Urinary bladder (tissue), 4 donors: ENCODE measurements around the gene TBX20. TPM values are rescaled to one million over a fixed set of nuclear protein-coding genes. Genes with fewer than 3 reads are reported as not detected.
"Not testable (repeated sequence)": the region's sequence is repeated elsewhere in the genome, so short reads cannot be mapped to it uniquely, and the experiment has no call there.

Source experiments
- DNase-seq: peaks from one replicate; pipeline ENCODE4 v3.0.0-alpha.2; 2015; ENCODE audit errors: extremely low spot score
- H3K27ac ChIP-seq: one replicate; pipeline ENCODE4 v1.5.1; 2013; ENCODE audit warnings: low read depth, mild to moderate bottlenecking, moderate library complexity
- H3K36me3 ChIP-seq: one replicate; pipeline ENCODE4 v1.6.1; 2013; ENCODE audit warnings: mild to moderate bottlenecking, moderate library complexity; ENCODE audit not compliant: insufficient read depth
- H3K4me1 ChIP-seq: one replicate; pipeline ENCODE4 v1.6.1; 2013; ENCODE audit warnings: mild to moderate bottlenecking, moderate library complexity; ENCODE audit not compliant: insufficient read depth
- H3K4me3 ChIP-seq: one replicate; pipeline ENCODE4 v1.5.1; 2013; ENCODE audit warnings: low read depth, low read length
- WGBS: extraction: QIAGEN DNeasy Blood & Tissue Kit; methylation state at CpG from one replicate; pipeline ENCODE4 v1.1.7; 2013; 5-methylcytosine and 5-hydroxymethylcytosine counted together
- polyA plus RNA-seq: library from polyadenylated mRNA; stranded (reverse); fragments of 200-250 nt; gene quantifications from one replicate; pipeline ENCODE4 v1.2.3, GENCODE V29; 2013
- total RNA-seq: library from RNA; depleted of rRNA; stranded (reverse); fragments of >200 nt; gene quantifications from one replicate; pipeline ENCODE4 v1.2.3, GENCODE V29; 2014
- donor health status: healthy with polysubstance abuse.
- donor health status: healthy.

Gene TBX20
- total and polyA plus RNA-seq, 2 donors = 14.0 to 22.4 TPM

GRCh38 chr7:35250452-35250851 is 3.4 kb downstream of the TBX20 start:
- no peaks in the 10 kb centered on the region for H3K4me1 ChIP-seq
- H3K27ac ChIP-seq = no peak overlapping the region
- 54% methylated on average over 2 of the region's 2 CpGs for WGBS
- DNase-seq = no peak
- H3K4me3 ChIP-seq = no peak overlapping the region
- no peaks in the 10 kb centered on the region for H3K36me3 ChIP-seq

GRCh38 chr7:35249537-35249907 is 4.4 kb downstream of the TBX20 start:
- H3K36me3 ChIP-seq = peaks cover 2% of the 10 kb centered on the region
- H3K4me3 ChIP-seq = no peak overlapping the region
- H3K4me1 ChIP-seq = no peaks in the 10 kb centered on the region
- DNase-seq = no peak
- WGBS = 36% methylated on average over 5 of the region's 5 CpGs
- H3K27ac ChIP-seq = no peak overlapping the region

- Histone ChIP-seq H3K27ac (no peak overlapping the region), H3K4me1 (no peaks in the 10 kb centered on the region), H3K36me3 (peaks cover 3% of the 10 kb centered on the region), H3K4me3 (no peak overlapping the region)
- no peak for DNase-seq
- 27% methylated on average over 21 of the region's 21 CpGs for WGBS
Measured at GRCh38 chr7:35248576-35249536, 5.0 kb downstream of the TBX20 start.

- Histone ChIP-seq H3K27ac (no peak overlapping the region), H3K4me1 (no peaks in the 10 kb centered on the region)
- no peak for DNase-seq
Measured at GRCh38 chr7:35246819-35247218, 7.1 kb downstream of the TBX20 start.

GRCh38 chr7:35241884-35242283 is 12.0 kb downstream of the TBX20 start:
- WGBS = 77% methylated on average over 7 of the region's 7 CpGs
- peaks cover 3% of the 10 kb centered on the region for H3K36me3 ChIP-seq
- H3K4me1 ChIP-seq = no peaks in the 10 kb centered on the region
- no peak overlapping the region for H3K4me3 ChIP-seq
- no peak overlapping the region for H3K27ac ChIP-seq
- no peak for DNase-seq

More at GRCh38 chr7:35246819-35247218, 7.1 kb downstream of the TBX20 start:
- peaks cover 3% of the 10 kb centered on the region for H3K36me3 ChIP-seq
- H3K4me3 ChIP-seq = no peak overlapping the region

- peaks cover 3% of the 10 kb centered on the region for H3K36me3 ChIP-seq
- H3K4me3 ChIP-seq = no peak overlapping the region
- DNase-seq = no peak
- H3K27ac ChIP-seq = no peak overlapping the region
- H3K4me1 ChIP-seq = no peaks in the 10 kb centered on the region
Measured at GRCh38 chr7:35241436-35241835, 12.5 kb downstream of the TBX20 start.

- not testable (repeated sequence) for H3K27ac ChIP-seq, DNase-seq, H3K4me3 ChIP-seq, H3K4me1 ChIP-seq, H3K36me3 ChIP-seq
- WGBS = 72% methylated on average over 2 of the region's 2 CpGs
Measured at GRCh38 chr7:35241008-35241407, 12.9 kb downstream of the TBX20 start.

GRCh38 chr7:35238456-35238855 is 15.4 kb downstream of the TBX20 start:
- not testable (repeated sequence) for H3K4me1 ChIP-seq, H3K36me3 ChIP-seq, DNase-seq, H3K4me3 ChIP-seq, H3K27ac ChIP-seq
- 85% methylated on average over 5 of the region's 5 CpGs for WGBS

GRCh38 chr7:35232994-35233393 is 20.9 kb downstream of the TBX20 start:
- Histone ChIP-seq H3K4me1 (no peaks in the 10 kb centered on the region), H3K27ac (no peak overlapping the region), H3K4me3 (no peak overlapping the region), H3K36me3 (no peaks in the 10 kb centered on the region)
- DNase-seq = no peak
- WGBS = 77% methylated on average over 3 of the region's 3 CpGs

GRCh38 chr7:35231221-35231620 is 22.7 kb downstream of the TBX20 start:
- WGBS = 30% methylated on average over 3 of the region's 3 CpGs
- DNase-seq, H3K36me3 ChIP-seq, H3K4me3 ChIP-seq, H3K4me1 ChIP-seq, H3K27ac ChIP-seq: not testable (repeated sequence)

- WGBS = 60% methylated on average over 2 of the region's 2 CpGs
- H3K27ac ChIP-seq, H3K36me3 ChIP-seq, DNase-seq, H3K4me3 ChIP-seq, H3K4me1 ChIP-seq: not testable (repeated sequence)
Measured at GRCh38 chr7:35229116-35229780, 24.7 kb downstream of the TBX20 start.

- H3K27ac ChIP-seq, H3K4me3 ChIP-seq, H3K36me3 ChIP-seq, DNase-seq, H3K4me1 ChIP-seq: not testable (repeated sequence)
- 73% methylated on average over 5 of the region's 5 CpGs for WGBS
Measured at GRCh38 chr7:35228496-35229051, 25.3 kb downstream of the TBX20 start.

GRCh38 chr7:35227438-35227837 is 26.5 kb downstream of the TBX20 start:
- not testable (repeated sequence) for H3K36me3 ChIP-seq, H3K4me3 ChIP-seq, H3K4me1 ChIP-seq, DNase-seq, H3K27ac ChIP-seq
- WGBS = 71% methylated on average over 5 of the region's 5 CpGs

GRCh38 chr7:35222445-35222844 is 31.5 kb downstream of the TBX20 start:
- not testable (repeated sequence) for H3K4me1 ChIP-seq, H3K36me3 ChIP-seq, H3K27ac ChIP-seq, DNase-seq, H3K4me3 ChIP-seq
- 90% methylated on average over 1 of the region's 1 CpG for WGBS
